ENCODE measurements around the gene SCAANT1.

Gene SCAANT1

GRCh38 chr3:63911873-63912767, at the start of gene SCAANT1:
TSS of gene SCAANT1 (minus strand) at chr3:63912383.
- Mint-ChIP-seq H3K27me3 (no peaks in the 10 kb centered on the region), H3K4me3 (peak within 1 kb of the TSS; percentile 85), H3K27ac (ENCODE audit: low read depth) (peak within 1 kb of the TSS; percentile 89), H3K9me3 (no peaks in the 10 kb centered on the region), H3K4me1 (peaks cover 43% of the 10 kb centered on the region), H3K36me3 (ENCODE audit: insufficient read depth) (peaks cover 34% of the 10 kb centered on the region)
- ATAC-seq (replicated peaks; ENCODE audit: extremely low read depth, poor library complexity, severe bottlenecking) (peak; percentile 61), DNase-seq (ENCODE audit: low spot score in 2 of 2) (peak; percentile 64 to 75)

DNA sequence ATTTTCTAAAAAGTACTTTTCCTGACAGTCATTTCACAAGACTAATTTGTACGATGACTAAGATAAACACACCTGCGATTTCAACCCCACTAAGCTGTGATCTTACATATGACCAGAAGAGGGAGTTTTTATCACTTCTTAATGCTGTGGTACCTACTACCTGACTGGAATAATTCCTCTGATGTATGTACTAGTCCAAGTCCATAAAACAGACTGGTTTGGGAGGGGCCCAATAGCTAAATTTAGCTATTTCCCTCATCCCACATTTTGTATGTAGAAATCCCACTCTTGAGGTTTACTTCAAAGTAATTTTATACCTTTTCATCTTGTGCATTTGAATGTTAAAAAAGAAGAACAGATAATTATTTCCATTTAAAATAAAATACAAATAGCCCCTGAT, 49.7 kb upstream of the SCAANT1 start:
- peaks cover 37% of the 10 kb centered on the region for H3K4me1 Mint-ChIP-seq
- no peak overlapping the region for H3K4me3 Mint-ChIP-seq
- ATAC-seq (replicated peaks; ENCODE audit: extremely low read depth, poor library complexity, severe bottlenecking), result peak; percentile 88
- peaks cover 9% of the 10 kb centered on the region for H3K36me3 Mint-ChIP-seq (ENCODE audit: insufficient read depth)
- no peak overlapping the region for H3K27ac Mint-ChIP-seq (ENCODE audit: low read depth)
- H3K9me3 Mint-ChIP-seq, result no peaks in the 10 kb centered on the region
- H3K27me3 Mint-ChIP-seq, result no peaks in the 10 kb centered on the region
- no peak for DNase-seq (ENCODE audit: low spot score in 2 of 2)

GRCh38 chr3:63960048-63960711, 48.0 kb upstream of the SCAANT1 start:
- peaks cover 31% of the 10 kb centered on the region for H3K4me1 Mint-ChIP-seq
- H3K27me3 Mint-ChIP-seq, result no peaks in the 10 kb centered on the region
- no peak overlapping the region for H3K4me3 Mint-ChIP-seq
- no peak for ATAC-seq (replicated peaks; ENCODE audit: extremely low read depth, poor library complexity, severe bottlenecking)
- H3K9me3 Mint-ChIP-seq, result no peaks in the 10 kb centered on the region
- no peak for DNase-seq (ENCODE audit: low spot score in 2 of 2)
- peak overlapping the region; percentile 50 for H3K27ac Mint-ChIP-seq (ENCODE audit: low read depth)
- peaks cover 15% of the 10 kb centered on the region for H3K36me3 Mint-ChIP-seq (ENCODE audit: insufficient read depth)

GRCh38 chr3:63959146-63959545, 47.0 kb upstream of the SCAANT1 start:
- Mint-ChIP-seq H3K4me3 (no peak overlapping the region), H3K4me1 (peaks cover 28% of the 10 kb centered on the region), H3K9me3 (no peaks in the 10 kb centered on the region), H3K36me3 (ENCODE audit: insufficient read depth) (peaks cover 23% of the 10 kb centered on the region), H3K27me3 (no peaks in the 10 kb centered on the region), H3K27ac (ENCODE audit: low read depth) (no peak overlapping the region)
- ATAC-seq (replicated peaks; ENCODE audit: extremely low read depth, poor library complexity, severe bottlenecking) (no peak), DNase-seq (ENCODE audit: low spot score in 2 of 2) (no peak)

- peaks cover 45% of the 10 kb centered on the region for H3K4me1 Mint-ChIP-seq
- H3K9me3 Mint-ChIP-seq, result no peaks in the 10 kb centered on the region
- H3K27me3 Mint-ChIP-seq, result no peaks in the 10 kb centered on the region
- H3K4me3 Mint-ChIP-seq, result no peak overlapping the region
- H3K36me3 Mint-ChIP-seq (ENCODE audit: insufficient read depth), result peaks cover 25% of the 10 kb centered on the region
- DNase-seq (ENCODE audit: low spot score in 2 of 2), result no peak
- no peak overlapping the region for H3K27ac Mint-ChIP-seq (ENCODE audit: low read depth)
- ATAC-seq (replicated peaks; ENCODE audit: extremely low read depth, poor library complexity, severe bottlenecking), result no peak
Observed at GRCh38 chr3:63955830-63956545, 43.8 kb upstream of the SCAANT1 start.

DNA sequence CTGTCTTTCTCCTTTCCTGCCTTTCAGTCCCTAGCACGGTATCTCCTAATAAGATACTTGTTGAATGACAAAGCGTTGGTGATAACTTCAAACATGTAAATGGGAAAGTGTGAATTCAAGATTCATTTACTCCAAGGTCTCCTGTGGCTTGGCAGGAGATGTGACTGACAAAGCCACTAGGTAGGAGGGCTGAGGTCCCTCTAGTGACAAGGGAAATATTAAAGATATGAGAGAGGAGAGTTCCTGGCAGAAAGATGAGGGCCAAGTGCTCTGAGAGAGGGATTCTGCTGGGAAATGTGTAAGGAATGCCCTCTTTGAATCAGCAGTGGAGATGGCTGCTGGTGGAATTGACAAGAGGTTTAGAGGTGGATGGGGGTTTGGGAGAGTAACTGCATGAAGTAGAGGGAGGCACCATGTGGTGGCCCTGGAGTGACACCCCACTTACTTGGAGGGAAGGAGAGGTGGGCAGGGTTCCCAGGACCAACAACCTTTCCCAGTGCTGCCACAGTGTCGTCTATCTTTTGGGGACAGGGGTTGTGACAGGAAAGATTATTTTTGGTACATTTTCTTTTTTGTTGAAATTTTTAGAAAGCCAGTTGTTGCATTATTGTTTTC, 43.0 kb upstream of the SCAANT1 start:
- no peak for ATAC-seq (replicated peaks; ENCODE audit: extremely low read depth, poor library complexity, severe bottlenecking)
- H3K36me3 Mint-ChIP-seq (ENCODE audit: insufficient read depth), result peaks cover 22% of the 10 kb centered on the region
- peak overlapping the region; percentile 5 for H3K27ac Mint-ChIP-seq (ENCODE audit: low read depth)
- no peaks in the 10 kb centered on the region for H3K9me3 Mint-ChIP-seq
- peaks cover 41% of the 10 kb centered on the region for H3K4me1 Mint-ChIP-seq
- no peaks in the 10 kb centered on the region for H3K27me3 Mint-ChIP-seq
- H3K4me3 Mint-ChIP-seq, result no peak overlapping the region
- DNase-seq (ENCODE audit: low spot score in 2 of 2), result no peak

GRCh38 chr3:63954182-63954581, 42.0 kb upstream of the SCAANT1 start:
- H3K36me3 Mint-ChIP-seq (ENCODE audit: insufficient read depth), result peaks cover 22% of the 10 kb centered on the region
- H3K4me3 Mint-ChIP-seq, result no peak overlapping the region
- DNase-seq (ENCODE audit: low spot score in 2 of 2) (no peak), ATAC-seq (replicated peaks; ENCODE audit: extremely low read depth, poor library complexity, severe bottlenecking) (no peak)
- H3K27me3 Mint-ChIP-seq, result no peaks in the 10 kb centered on the region
- no peak overlapping the region for H3K27ac Mint-ChIP-seq (ENCODE audit: low read depth)
- H3K9me3 Mint-ChIP-seq, result no peaks in the 10 kb centered on the region
- peaks cover 43% of the 10 kb centered on the region for H3K4me1 Mint-ChIP-seq

DNA sequence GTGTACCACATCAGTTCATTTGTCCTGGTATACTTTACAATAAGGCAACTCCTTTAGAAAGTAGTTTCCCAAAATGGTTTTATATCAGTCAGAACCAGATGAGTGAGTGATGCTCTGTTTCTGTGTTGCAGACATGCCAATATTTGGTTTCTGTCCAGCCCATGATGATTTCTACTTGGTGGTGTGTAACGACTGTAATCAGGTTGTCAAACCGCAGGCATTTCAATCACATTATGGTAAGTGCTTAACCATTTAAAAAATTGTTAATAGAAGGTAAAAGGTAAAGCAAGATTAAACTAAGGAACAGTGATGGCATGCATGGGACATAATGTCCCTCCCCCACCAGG, 40.0 kb upstream of the SCAANT1 start:
- peaks cover 29% of the 10 kb centered on the region for H3K36me3 Mint-ChIP-seq (ENCODE audit: insufficient read depth)
- peak overlapping the region; percentile 51 for H3K4me3 Mint-ChIP-seq
- ATAC-seq (replicated peaks; ENCODE audit: extremely low read depth, poor library complexity, severe bottlenecking) (peak; percentile 59), DNase-seq (ENCODE audit: low spot score in 2 of 2) (no peak)
- H3K9me3 Mint-ChIP-seq, result no peaks in the 10 kb centered on the region
- H3K27ac Mint-ChIP-seq (ENCODE audit: low read depth), result peak overlapping the region; percentile 92
- no peaks in the 10 kb centered on the region for H3K27me3 Mint-ChIP-seq
- peaks cover 56% of the 10 kb centered on the region for H3K4me1 Mint-ChIP-seq

GRCh38 chr3:63951492-63952247, 39.5 kb upstream of the SCAANT1 start:
- Mint-ChIP-seq H3K36me3 (ENCODE audit: insufficient read depth) (peaks cover 28% of the 10 kb centered on the region), H3K4me1 (peaks cover 56% of the 10 kb centered on the region), H3K9me3 (no peaks in the 10 kb centered on the region), H3K27me3 (no peaks in the 10 kb centered on the region), H3K4me3 (peak overlapping the region; percentile 73), H3K27ac (ENCODE audit: low read depth) (peak overlapping the region; percentile 92)
- DNase-seq (ENCODE audit: low spot score in 2 of 2) (no peak), ATAC-seq (replicated peaks; ENCODE audit: extremely low read depth, poor library complexity, severe bottlenecking) (peak; percentile 78)

GRCh38 chr3:63950698-63951097, 38.5 kb upstream of the SCAANT1 start:
- peaks cover 61% of the 10 kb centered on the region for H3K4me1 Mint-ChIP-seq
- ATAC-seq (replicated peaks; ENCODE audit: extremely low read depth, poor library complexity, severe bottlenecking), result no peak
- H3K27me3 Mint-ChIP-seq, result no peaks in the 10 kb centered on the region
- H3K4me3 Mint-ChIP-seq, result no peak overlapping the region
- no peak for DNase-seq (ENCODE audit: low spot score in 2 of 2)
- peak overlapping the region; percentile 92 for H3K27ac Mint-ChIP-seq (ENCODE audit: low read depth)
- H3K36me3 Mint-ChIP-seq (ENCODE audit: insufficient read depth), result peaks cover 28% of the 10 kb centered on the region
- no peaks in the 10 kb centered on the region for H3K9me3 Mint-ChIP-seq

DNA sequence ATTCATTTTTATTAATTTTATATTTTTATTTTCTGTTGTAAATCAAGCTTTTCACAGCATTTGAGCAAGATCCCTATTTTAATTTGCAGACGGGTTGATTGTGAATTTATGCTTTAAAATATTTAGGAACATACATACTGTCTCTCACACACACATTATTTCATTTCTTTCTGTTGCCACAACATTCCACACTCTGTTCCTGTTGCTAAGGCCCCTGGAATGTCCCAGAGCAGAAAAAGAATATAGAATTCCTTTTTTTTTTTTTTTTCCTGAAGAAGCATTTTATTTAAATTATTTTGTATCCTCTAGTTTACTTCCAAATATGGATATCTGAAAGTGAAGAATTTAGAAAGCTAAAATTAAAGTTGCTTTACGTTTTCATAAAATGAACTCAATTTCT, 36.8 kb upstream of the SCAANT1 start:
- Mint-ChIP-seq H3K27ac (ENCODE audit: low read depth) (no peak overlapping the region), H3K4me1 (peaks cover 62% of the 10 kb centered on the region), H3K4me3 (no peak overlapping the region), H3K27me3 (no peaks in the 10 kb centered on the region), H3K9me3 (no peaks in the 10 kb centered on the region), H3K36me3 (ENCODE audit: insufficient read depth) (peaks cover 19% of the 10 kb centered on the region)
- no peak for ATAC-seq (replicated peaks; ENCODE audit: extremely low read depth, poor library complexity, severe bottlenecking)
- no peak for DNase-seq (ENCODE audit: low spot score in 2 of 2)

- peak overlapping the region; percentile 33 for H3K27ac Mint-ChIP-seq (ENCODE audit: low read depth)
Observed at GRCh38 chr3:63947594-63947993, 35.4 kb upstream of the SCAANT1 start.

More at GRCh38 chr3:63947594-63947993, 35.4 kb upstream of the SCAANT1 start:
- H3K27me3 Mint-ChIP-seq, result no peaks in the 10 kb centered on the region
- DNase-seq (ENCODE audit: low spot score in 2 of 2), result no peak
- peaks cover 18% of the 10 kb centered on the region for H3K36me3 Mint-ChIP-seq (ENCODE audit: insufficient read depth)
- H3K9me3 Mint-ChIP-seq, result no peaks in the 10 kb centered on the region
- H3K4me3 Mint-ChIP-seq, result no peak overlapping the region
- ATAC-seq (replicated peaks; ENCODE audit: extremely low read depth, poor library complexity, severe bottlenecking), result no peak
- H3K4me1 Mint-ChIP-seq, result peaks cover 70% of the 10 kb centered on the region
